ENCODE data around the gene IRF2.
"Not testable (repeated sequence)": the region's sequence is repeated elsewhere in the genome, so short reads cannot be mapped to it uniquely, and the experiment has no call there.

Gene IRF2

GRCh38 chr4:184384056-184384809 is 90.1 kb downstream of the IRF2 start:
- H3K4me3 ChIP-seq (ENCODE audit: low read depth, low read length), result no peak overlapping the region
- peak overlapping the region; percentile 24 for H3K4me2 ChIP-seq (ENCODE audit: low read length)
- no peaks in the 10 kb centered on the region for H3K36me3 ChIP-seq (ENCODE audit: control insufficient read depth, insufficient read depth, low read length)
- no peaks in the 10 kb centered on the region for H3K79me2 ChIP-seq
- H3K27ac ChIP-seq, result peak overlapping the region; percentile 47
- TF ChIP-seq CTCF (IDR thresholded peaks at IDR 0.05), result no peak
- H3K27me3 ChIP-seq (ENCODE audit: control insufficient read depth, insufficient read depth, low read length), result no peaks in the 10 kb centered on the region
- no peak overlapping the region for H2AFZ ChIP-seq
- no peak overlapping the region for H3K9ac ChIP-seq
- peaks cover 26% of the 10 kb centered on the region for H3K4me1 ChIP-seq
- H3K9me3 ChIP-seq (ENCODE audit: control insufficient read depth, low read length), result no peaks in the 10 kb centered on the region

GRCh38 chr4:184383497-184384055 is 90.8 kb downstream of the IRF2 start:
- Histone ChIP-seq H3K4me3 (ENCODE audit: low read depth, low read length) (no peak overlapping the region), H3K27ac (peak overlapping the region; percentile 36), H3K9ac (no peak overlapping the region), H3K27me3 (ENCODE audit: control insufficient read depth, insufficient read depth, low read length) (no peaks in the 10 kb centered on the region), H2AFZ (no peak overlapping the region), H3K79me2 (no peaks in the 10 kb centered on the region), H3K4me2 (ENCODE audit: low read length) (peak overlapping the region; percentile 24), H3K4me1 (peaks cover 26% of the 10 kb centered on the region), H3K9me3 (ENCODE audit: control insufficient read depth, low read length) (no peaks in the 10 kb centered on the region), H3K36me3 (ENCODE audit: control insufficient read depth, insufficient read depth, low read length) (no peaks in the 10 kb centered on the region)
- TF ChIP-seq CTCF (IDR thresholded peaks at IDR 0.05), result no peak

GRCh38 chr4:184382189-184382846 is 92.0 kb downstream of the IRF2 start:
- H2AFZ ChIP-seq, result peak overlapping the region; percentile 53
- no peak overlapping the region for H3K9ac ChIP-seq
- H3K27me3 ChIP-seq (ENCODE audit: control insufficient read depth, insufficient read depth, low read length), result no peaks in the 10 kb centered on the region
- H3K27ac ChIP-seq, result no peak overlapping the region
- no peaks in the 10 kb centered on the region for H3K79me2 ChIP-seq
- H3K4me3 ChIP-seq (ENCODE audit: low read depth, low read length), result no peak overlapping the region
- peaks cover 26% of the 10 kb centered on the region for H3K4me1 ChIP-seq
- no peak overlapping the region for H3K4me2 ChIP-seq (ENCODE audit: low read length)
- no peaks in the 10 kb centered on the region for H3K9me3 ChIP-seq (ENCODE audit: control insufficient read depth, low read length)
- TF ChIP-seq CTCF (IDR thresholded peaks at IDR 0.05), result no peak
- H3K36me3 ChIP-seq (ENCODE audit: control insufficient read depth, insufficient read depth, low read length), result no peaks in the 10 kb centered on the region

- Histone ChIP-seq H3K9me3 (ENCODE audit: control insufficient read depth, low read length) (no peaks in the 10 kb centered on the region), H3K27me3 (ENCODE audit: control insufficient read depth, insufficient read depth, low read length) (no peaks in the 10 kb centered on the region), H3K9ac (no peak overlapping the region), H3K4me3 (ENCODE audit: low read depth, low read length) (no peak overlapping the region), H3K27ac (no peak overlapping the region), H3K79me2 (no peaks in the 10 kb centered on the region), H3K36me3 (ENCODE audit: control insufficient read depth, insufficient read depth, low read length) (no peaks in the 10 kb centered on the region), H3K4me2 (ENCODE audit: low read length) (no peak overlapping the region), H2AFZ (no peak overlapping the region), H3K4me1 (peaks cover 26% of the 10 kb centered on the region)
- TF ChIP-seq CTCF (IDR thresholded peaks at IDR 0.05), result no peak
These were observed 93.6 kb downstream of the IRF2 start for GRCh38 chr4:184380707-184381106.

- not testable (repeated sequence) for H3K27ac ChIP-seq; H3K4me3 ChIP-seq (ENCODE audit: low read depth, low read length); H3K4me2 ChIP-seq (ENCODE audit: low read length); H3K36me3 ChIP-seq (ENCODE audit: control insufficient read depth, insufficient read depth, low read length); H3K9ac ChIP-seq; H3K79me2 ChIP-seq; H3K9me3 ChIP-seq (ENCODE audit: control insufficient read depth, low read length); H3K27me3 ChIP-seq (ENCODE audit: control insufficient read depth, insufficient read depth, low read length); H2AFZ ChIP-seq
- H3K4me1 ChIP-seq, result peaks cover 22% of the 10 kb centered on the region
These were observed 94.1 kb downstream of the IRF2 start for GRCh38 chr4:184380214-184380613.
